Osteoblast (primary cell): Measurements from ENCODE around the gene STARD3. TPM values are rescaled to one million over a fixed set of nuclear protein-coding genes. Genes with fewer than 3 reads are reported as not detected.
"Not testable (repeated sequence)": the region's sequence is repeated elsewhere in the genome, so short reads cannot be mapped to it uniquely, and the experiment has no call there.

Experiments used
- DNase-seq: peaks from one replicate; pipeline ENCODE4 v3.0.0; 2011; ENCODE audit warnings: low spot score, mixed read lengths; ENCODE audit not compliant: insufficient read length; ENCODE audit errors: missing footprints
- H2AFZ ChIP-seq: 2 replicates; pipeline ENCODE4 v1.6.0; 2011; ENCODE audit warnings: mild to moderate bottlenecking, low read length
- H3K27ac ChIP-seq: 2 replicates; pipeline ENCODE4 v1.5.1; 2011; ENCODE audit warnings: mild to moderate bottlenecking, low read depth, low read length, moderate library complexity
- H3K27me3 ChIP-seq: 2 replicates; pipeline ENCODE4 v1.6.0; 2012; ENCODE audit warnings: mild to moderate bottlenecking, control low read depth, inconsistent platforms, low read length, moderate library complexity; ENCODE audit not compliant: insufficient read depth
- H3K36me3 ChIP-seq: 2 replicates; pipeline ENCODE4 v1.5.1; 2011; ENCODE audit warnings: mild to moderate bottlenecking, low read length, control low read depth, moderate library complexity; ENCODE audit not compliant: insufficient read depth
- H3K4me1 ChIP-seq: 2 replicates; pipeline ENCODE4 v1.5.1; 2011; ENCODE audit warnings: mild to moderate bottlenecking, low read length, control low read depth, moderate library complexity; ENCODE audit not compliant: insufficient read depth
- H3K4me2 ChIP-seq: 2 replicates; pipeline ENCODE4 v1.6.0; 2011; ENCODE audit warnings: mild to moderate bottlenecking, low read length; ENCODE audit not compliant: insufficient read depth
- H3K4me3 ChIP-seq: fragments of 200-600 bp; sonication (generic); 3 replicates; pipeline ENCODE4 v1.5.1; 2012; ENCODE audit warnings: mild to moderate bottlenecking, low read length, inconsistent platforms; ENCODE audit not compliant: insufficient read depth
- H3K79me2 ChIP-seq: 2 replicates; pipeline ENCODE4 v1.6.0; 2012; ENCODE audit warnings: mild to moderate bottlenecking, low read length, control low read depth, inconsistent platforms; ENCODE audit not compliant: insufficient read depth
- H3K9me3 ChIP-seq: 2 replicates; pipeline ENCODE4 v1.5.1; 2011; ENCODE audit warnings: low read depth, low read length, control low read depth
- H4K20me1 ChIP-seq: 2 replicates; pipeline ENCODE4 v1.6.0; 2012; ENCODE audit warnings: mild to moderate bottlenecking, low read length, control low read depth; ENCODE audit not compliant: insufficient read depth
- total RNA-seq: library from RNA; depleted of rRNA; stranded (reverse); fragments of >200 nt; gene quantifications from 2 replicates; pipeline ENCODE4 v1.2.3, GENCODE V29; 2012
- TF ChIP-seq, protein P1 (sequence below): IDR thresholded peaks from 2 replicates; pipeline ENCODE4 v1.5.1; 2011; ENCODE audit warnings: mild to moderate bottlenecking, low read depth, low read length, moderate library complexity; ENCODE audit errors: extremely low read depth

The STARD3 gene
- total RNA-seq, 1 donor, result 35.8 TPM

GRCh38 chr17:39694593-39694992 is 57.6 kb downstream of the STARD3 start:
- no peaks in the 10 kb centered on the region for H4K20me1 ChIP-seq
- no peak overlapping the region for H3K4me2 ChIP-seq
- H2AFZ ChIP-seq, result no peak overlapping the region
- peaks cover 3% of the 10 kb centered on the region for H3K79me2 ChIP-seq
- H3K4me1 ChIP-seq, result no peaks in the 10 kb centered on the region
- TF ChIP-seq, protein P1, sequence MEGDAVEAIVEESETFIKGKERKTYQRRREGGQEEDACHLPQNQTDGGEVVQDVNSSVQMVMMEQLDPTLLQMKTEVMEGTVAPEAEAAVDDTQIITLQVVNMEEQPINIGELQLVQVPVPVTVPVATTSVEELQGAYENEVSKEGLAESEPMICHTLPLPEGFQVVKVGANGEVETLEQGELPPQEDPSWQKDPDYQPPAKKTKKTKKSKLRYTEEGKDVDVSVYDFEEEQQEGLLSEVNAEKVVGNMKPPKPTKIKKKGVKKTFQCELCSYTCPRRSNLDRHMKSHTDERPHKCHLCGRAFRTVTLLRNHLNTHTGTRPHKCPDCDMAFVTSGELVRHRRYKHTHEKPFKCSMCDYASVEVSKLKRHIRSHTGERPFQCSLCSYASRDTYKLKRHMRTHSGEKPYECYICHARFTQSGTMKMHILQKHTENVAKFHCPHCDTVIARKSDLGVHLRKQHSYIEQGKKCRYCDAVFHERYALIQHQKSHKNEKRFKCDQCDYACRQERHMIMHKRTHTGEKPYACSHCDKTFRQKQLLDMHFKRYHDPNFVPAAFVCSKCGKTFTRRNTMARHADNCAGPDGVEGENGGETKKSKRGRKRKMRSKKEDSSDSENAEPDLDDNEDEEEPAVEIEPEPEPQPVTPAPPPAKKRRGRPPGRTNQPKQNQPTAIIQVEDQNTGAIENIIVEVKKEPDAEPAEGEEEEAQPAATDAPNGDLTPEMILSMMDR, result no peak
- DNase-seq, result peak; percentile 52
- no peak overlapping the region for H3K4me3 ChIP-seq
- no peaks in the 10 kb centered on the region for H3K9me3 ChIP-seq
- no peaks in the 10 kb centered on the region for H3K27me3 ChIP-seq
- H3K27ac ChIP-seq, result no peak overlapping the region
- no peaks in the 10 kb centered on the region for H3K36me3 ChIP-seq

DNA sequence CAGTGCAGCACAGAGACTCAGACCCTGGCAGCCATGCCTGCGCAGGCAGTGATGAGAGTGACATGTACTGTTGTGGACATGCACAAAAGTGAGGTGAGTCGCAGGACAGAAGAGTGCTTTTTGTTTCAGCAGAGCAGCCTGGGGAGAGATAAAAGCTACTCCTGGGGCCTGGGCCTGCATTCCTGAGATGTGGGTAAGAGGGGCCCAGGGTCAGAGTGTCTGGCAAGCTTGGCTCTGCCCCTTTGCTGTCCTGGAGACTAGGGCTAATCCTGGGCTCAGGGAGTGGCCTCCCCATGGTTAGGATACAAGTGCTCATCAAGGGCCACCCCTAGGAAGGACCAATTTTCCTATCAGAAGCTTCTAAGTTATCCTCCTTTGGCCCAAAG is 58.1 kb downstream of the STARD3 start:
- H3K4me1 ChIP-seq, result no peaks in the 10 kb centered on the region

GRCh38 chr17:39696731-39697130 is 59.8 kb downstream of the STARD3 start:
- Histone ChIP-seq H3K9me3 (no peaks in the 10 kb centered on the region), H3K36me3 (no peaks in the 10 kb centered on the region), H3K27ac (no peak overlapping the region), H3K27me3 (no peaks in the 10 kb centered on the region), H4K20me1 (peaks cover 8% of the 10 kb centered on the region), H2AFZ (no peak overlapping the region), H3K4me2 (no peak overlapping the region), H3K79me2 (peaks cover 20% of the 10 kb centered on the region), H3K4me3 (no peak overlapping the region), H3K4me1 (peaks cover 8% of the 10 kb centered on the region)
- no peak for DNase-seq
- TF ChIP-seq, protein P1, result no peak

More for the DNA sequence above, 58.1 kb downstream of the STARD3 start:
- H3K4me2 ChIP-seq, result no peak overlapping the region
- H3K27ac ChIP-seq, result no peak overlapping the region
- peaks cover 5% of the 10 kb centered on the region for H3K79me2 ChIP-seq
- TF ChIP-seq, protein P1, result no peak
- no peaks in the 10 kb centered on the region for H4K20me1 ChIP-seq
- no peaks in the 10 kb centered on the region for H3K27me3 ChIP-seq
- DNase-seq, result no peak
- H3K9me3 ChIP-seq, result no peaks in the 10 kb centered on the region
- H3K4me3 ChIP-seq, result no peak overlapping the region
- no peaks in the 10 kb centered on the region for H3K36me3 ChIP-seq
- no peak overlapping the region for H2AFZ ChIP-seq

- no peaks in the 10 kb centered on the region for H3K27me3 ChIP-seq
- DNase-seq, result peak; percentile 53
- no peaks in the 10 kb centered on the region for H3K9me3 ChIP-seq
- no peak overlapping the region for H3K27ac ChIP-seq
- no peak overlapping the region for H3K4me2 ChIP-seq
- H3K36me3 ChIP-seq, result no peaks in the 10 kb centered on the region
- TF ChIP-seq, protein P1, result no peak
- no peak overlapping the region for H3K4me3 ChIP-seq
- H3K79me2 ChIP-seq, result peaks cover 32% of the 10 kb centered on the region
- H3K4me1 ChIP-seq, result peaks cover 8% of the 10 kb centered on the region
- H2AFZ ChIP-seq, result no peak overlapping the region
- peaks cover 12% of the 10 kb centered on the region for H4K20me1 ChIP-seq
Observed at GRCh38 chr17:39697961-39698360, 61.0 kb downstream of the STARD3 start.

DNA sequence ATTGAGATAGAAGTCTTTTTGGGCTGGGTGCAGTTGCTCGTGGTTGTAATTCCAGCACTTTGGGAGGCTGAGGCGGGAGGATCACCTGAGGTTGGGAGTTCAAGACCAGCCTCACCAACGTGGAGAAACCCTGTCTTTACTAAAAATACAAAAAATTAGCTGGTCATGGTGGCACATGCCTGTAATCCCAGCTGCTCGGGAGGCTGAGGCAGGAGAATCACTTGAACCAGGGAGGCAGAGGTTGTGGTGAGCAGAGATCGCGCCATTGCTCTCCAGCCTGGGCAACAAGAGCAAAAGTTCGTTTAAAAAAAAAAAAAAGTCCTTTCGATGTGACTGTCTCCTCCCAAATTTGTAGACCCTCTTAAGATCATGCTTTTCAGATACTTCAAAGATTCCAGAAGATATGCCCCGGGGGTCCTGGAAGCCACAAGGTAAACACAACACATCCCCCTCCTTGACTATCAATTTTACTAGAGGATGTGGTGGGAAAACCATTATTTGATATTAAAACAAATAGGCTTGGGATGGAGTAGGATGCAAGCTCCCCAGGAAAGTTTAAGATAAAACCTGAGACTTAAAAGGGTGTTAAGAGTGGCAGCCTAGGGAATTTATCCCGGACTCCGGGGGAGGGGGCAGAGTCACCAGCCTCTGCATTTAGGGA is 62.3 kb downstream of the STARD3 start:
- not testable (repeated sequence) for H3K36me3 ChIP-seq, H3K4me1 ChIP-seq, H3K9me3 ChIP-seq, H3K27me3 ChIP-seq
- Histone ChIP-seq H2AFZ (peak overlapping the region; percentile 83), H4K20me1 (peaks cover 20% of the 10 kb centered on the region), H3K27ac (peak overlapping the region; percentile 19), H3K79me2 (peaks cover 45% of the 10 kb centered on the region), H3K4me3 (peak overlapping the region; percentile 76), H3K4me2 (peak overlapping the region; percentile 86)
- peak; percentile 93 for DNase-seq
